Epithelial cell of proximal tubule (primary cell): ENCODE data around the gene AGPAT4. TPM values are rescaled to one million over a fixed set of nuclear protein-coding genes. Genes with fewer than 3 reads are reported as not detected.

Experiments used
- DNase-seq: peaks from one replicate; pipeline ENCODE4 v3.0.0-alpha.2; 2011; ENCODE audit warnings: low read depth
- H3K4me3 ChIP-seq: 2 replicates; pipeline ENCODE4 v1.5.1; 2011; ENCODE audit warnings: low read depth, mild to moderate bottlenecking, low read length
- CTCF ChIP-seq: conservative IDR thresholded peaks from 2 replicates; pipeline ENCODE4 v1.5.1; 2012; ENCODE audit warnings: low read depth, mild to moderate bottlenecking, low read length
- total RNA-seq: library from RNA; depleted of rRNA; stranded (reverse); fragments of >200 nt; gene quantifications from 2 replicates; pipeline ENCODE4 v1.2.3, GENCODE V29; 2015

The AGPAT4 gene
- total RNA-seq, 1 donor from 2014 or later: 12.2 TPM

- DNase-seq: no peak
- TF ChIP-seq CTCF: no peak
- no peak overlapping the region for H3K4me3 ChIP-seq
These were observed 168.5 kb downstream of the AGPAT4 start for GRCh38 chr6:161105408-161105807.

GRCh38 chr6:161104966-161105365 lies 168.9 kb downstream of the AGPAT4 start:
- no peak overlapping the region for H3K4me3 ChIP-seq
- DNase-seq: no peak
- TF ChIP-seq CTCF: no peak

- TF ChIP-seq CTCF: no peak
- H3K4me3 ChIP-seq: no peak overlapping the region
- no peak for DNase-seq
These were observed 170.4 kb downstream of the AGPAT4 start for GRCh38 chr6:161103475-161103874.

GRCh38 chr6:161101517-161101916 lies 172.3 kb downstream of the AGPAT4 start:
- no peak for DNase-seq
- peak; percentile 38 for TF ChIP-seq CTCF
- H3K4me3 ChIP-seq: no peak overlapping the region

GRCh38 chr6:161100072-161100471 lies 173.8 kb downstream of the AGPAT4 start:
- no peak overlapping the region for H3K4me3 ChIP-seq
- TF ChIP-seq CTCF: peak; percentile 28
- DNase-seq: no peak

GRCh38 chr6:161095916-161096315 lies 177.9 kb downstream of the AGPAT4 start:
- DNase-seq: no peak
- TF ChIP-seq CTCF: no peak
- no peak overlapping the region for H3K4me3 ChIP-seq

- TF ChIP-seq CTCF: no peak
- no peak overlapping the region for H3K4me3 ChIP-seq
- no peak for DNase-seq
These were observed 178.9 kb downstream of the AGPAT4 start for GRCh38 chr6:161094955-161095354.
